GM12878 (cell line): ENCODE measurements around the gene SLC6A7. TPM values are rescaled to one million over a fixed set of nuclear protein-coding genes. Genes with fewer than 3 reads are reported as not detected.

ENCODE experiments used
- ATAC-seq: fragments of 200-7000 bp; cut with Tn5 transposase; 3 replicates; pipeline ENCODE4 v1.9.1; 2020; ENCODE audit warnings: mild to moderate bottlenecking, moderate library complexity
- BruUV-seq: library from RNA; stranded (reverse); fragments of 400-500 nt; replicated peaks from 2 replicates; lab custom pipeline; 2021; lab: Mats Ljungman, UMichigan
- CTCF ChIA-PET: fragments of 300-600 bp; sonication (Branson Sonifier 250); formaldehyde crosslinking; extraction: SDS; loops from one replicate; lab custom pipeline; 2021; ENCODE audit warnings: inconsistent platforms; lab: Yijun Ruan, JAX
- POLR2A ChIA-PET: fragments of 350-600 bp; formaldehyde crosslinking; extraction: SDS; loops from one replicate; lab custom pipeline; 2021; ENCODE audit warnings: inconsistent platforms; lab: Charles Lee
- RAD21 ChIA-PET: fragments of 300-600 bp; sonication (Branson Sonifier 250); formaldehyde crosslinking; loops from one replicate; lab custom pipeline; 2023; ENCODE audit warnings: antibody characterized with exemption; ENCODE audit not compliant: unreplicated experiment; lab: Charles Lee
- SMC1A ChIA-PET: fragments of 300-600 bp; sonication (Branson Sonifier 250); formaldehyde crosslinking; loops from one replicate; lab custom pipeline; 2023; ENCODE audit not compliant: unreplicated experiment, uncharacterized antibody; lab: Charles Lee
- DNase-seq: peaks from one replicate; pipeline ENCODE4 v3.0.0-alpha.2; 2011; ENCODE audit warnings: low read depth, low spot score
- FAIRE-seq: peaks from 3 replicates; lab custom pipeline; 2011; peaks lifted over from hg19 to GRCh38; lab: Jason Lieb, UNC
- H2AFZ ChIP-seq: 2 replicates; pipeline ENCODE4 v1.6.0; 2011; ENCODE audit warnings: low read depth, low read length, control low read depth; ENCODE audit not compliant: control insufficient read depth
- H3K27ac ChIP-seq: 2 replicates; pipeline ENCODE4 v1.5.1; 2011; ENCODE audit warnings: control low read depth; ENCODE audit not compliant: control insufficient read depth, insufficient read depth
- H3K27me3 ChIP-seq, 2 experiments: replicated peaks in 1 of 2; 2 replicates each; pipeline versions ENCODE4 v1.6.0 to v1.6.1; 2011; ENCODE audit warnings: low read length in 1 of 2; ENCODE audit not compliant: control insufficient read depth in 2 of 2, insufficient read depth in 2 of 2
- H3K36me3 ChIP-seq, 2 experiments: 2 replicates each; pipeline ENCODE4 v1.5.1; 2011; ENCODE audit warnings: low read length in 1 of 2; ENCODE audit not compliant: control insufficient read depth in 2 of 2, insufficient read depth in 2 of 2
- H3K4me1 ChIP-seq: 2 replicates; pipeline ENCODE4 v1.6.1; 2011; ENCODE audit warnings: mild to moderate bottlenecking, low read length, moderate library complexity, mixed read lengths; ENCODE audit not compliant: control insufficient read depth, insufficient read depth
- H3K4me2 ChIP-seq: 2 replicates; pipeline ENCODE4 v1.6.0; 2011; ENCODE audit warnings: control low read depth; ENCODE audit not compliant: control insufficient read depth, insufficient read depth
- H3K4me3 ChIP-seq: fragments of 200-600 bp; sonication (generic); 2 replicates; pipeline ENCODE4 v1.5.1; 2016
- H3K79me2 ChIP-seq: 2 replicates; pipeline ENCODE4 v1.6.0; 2011; ENCODE audit warnings: low read length; ENCODE audit not compliant: control insufficient read depth, insufficient read depth
- H3K9ac ChIP-seq: 2 replicates; pipeline ENCODE4 v1.8.0; 2011; ENCODE audit warnings: low read length, control low read depth, mixed read lengths; ENCODE audit not compliant: control insufficient read depth, insufficient read depth
- H3K9me3 ChIP-seq: replicated peaks from 3 replicates; pipeline ENCODE4 v1.5.1; 2011; ENCODE audit warnings: mild to moderate bottlenecking, low read length; ENCODE audit not compliant: control insufficient read depth, insufficient read depth
- H4K20me1 ChIP-seq: 2 replicates; pipeline ENCODE4 v1.6.0; 2011; ENCODE audit not compliant: control insufficient read depth, insufficient read depth
- BMI1 ChIP-seq: fragments of 450-650 bp; IDR thresholded peaks from 2 replicates; pipeline ENCODE4 v1.6.1; 2016; ENCODE audit warnings: mild to moderate bottlenecking, moderate library complexity, borderline replicate concordance
- CBX5 ChIP-seq: sonication (generic); IDR thresholded peaks from 2 replicates; pipeline ENCODE4 v1.6.1; 2016; ENCODE audit warnings: low read depth, moderate library complexity, mild to moderate bottlenecking, inconsistent platforms
- EGR1 ChIP-seq, 2 experiments: IDR thresholded peaks; 1 replicate in 1 of 2; 2 replicates in 1 of 2; pipeline ENCODE4 v1.6.1; 2011 to 2012; ENCODE audit warnings: low read depth in 2 of 2, low read length in 2 of 2, borderline replicate concordance in 1 of 2, mild to moderate bottlenecking in 1 of 2, moderate library complexity in 1 of 2
- FOXM1 ChIP-seq: IDR thresholded peaks from 2 replicates; pipeline ENCODE4 v1.6.1; 2012; ENCODE audit warnings: low read depth, mild to moderate bottlenecking, inconsistent platforms, low read length, moderate library complexity
- HCFC1 ChIP-seq: fragments of 150-350 bp; IDR thresholded peaks from 2 replicates; pipeline ENCODE4 v1.6.1; 2014; ENCODE audit warnings: low read length
- KDM1A ChIP-seq: fragments of 200-600 bp; sonication (generic); IDR thresholded peaks from 2 replicates; pipeline ENCODE4 v1.6.1; 2016; ENCODE audit warnings: borderline replicate concordance
- POLR2AphosphoS2 ChIP-seq: IDR thresholded peaks from 2 replicates; pipeline ENCODE4 v1.6.1; 2011; ENCODE audit warnings: low read depth, mild to moderate bottlenecking, low read length, improper control_type of control experiment, moderate library complexity
- RBBP5 ChIP-seq: fragments of 200-600 bp; sonication (generic); conservative IDR thresholded peaks from 2 replicates; pipeline ENCODE4 v1.6.1; 2016
- RELA ChIP-seq: fragments of 450-650 bp; IDR thresholded peaks from 2 replicates; pipeline ENCODE4 v1.8.0; 2014; ENCODE audit warnings: borderline replicate concordance; ENCODE audit not compliant: partially characterized antibody
- SRF ChIP-seq, 2 experiments: IDR thresholded peaks; 2 replicates each; pipeline ENCODE4 v1.6.1; 2011; ENCODE audit warnings: low read depth in 2 of 2, low read length in 2 of 2, mild to moderate bottlenecking in 1 of 2, moderate library complexity in 1 of 2
- WRNIP1 ChIP-seq: IDR thresholded peaks from 2 replicates; pipeline ENCODE4 v1.6.1; 2011; ENCODE audit warnings: low read depth, low read length, improper control_type of control experiment, borderline replicate concordance
- WGBS: methylation state at CpG from one replicate; pipeline ENCODE4 v1.1.6; 2016; ENCODE audit warnings: low lambda C conversion rate; ENCODE audit not compliant: insufficient replicate concordance, insufficient coverage; ENCODE audit errors: missing lambda C conversion rate; 5-methylcytosine and 5-hydroxymethylcytosine counted together
- in situ Hi-C: fragments of 300-500 bp; cut with MboI; formaldehyde crosslinking; loops from 9 replicates; pipeline ENCODE4 v1.14.3; 2018; ENCODE audit warnings: mixed read lengths
- intact Hi-C: fragments of 100-400 bp; cut with micrococcal nuclease; formaldehyde crosslinking; loops from one replicate; pipeline ENCODE4 v1.14.2; 2022; ENCODE audit not compliant: unreplicated experiment
- polyA plus RNA-seq, 11 experiments: library from polyadenylated mRNA; depleted of rRNA in 4 of 11; unstranded in 6 of 11; stranded (reverse) in 5 of 11; fragments of >200 nt; fragmentation: Nextera tagmentation in 4 of 11; fragmentation: Illumina TruSeq in 1 of 11; extraction: Ambion mirVana in 4 of 11; extraction: Trizol in 1 of 11; gene quantifications; 1 replicate in 1 of 11; 2 replicates in 10 of 11; pipeline versions ENCODE4 v1.2.1 to v1.2.3, GENCODE V29; 2011 to 2016; ENCODE audit warnings: inconsistent platforms in 2 of 11, missing spikeins in 2 of 11, low read depth in 1 of 11
- total RNA-seq, 4 experiments: library from RNA; depleted of rRNA in 3 of 4; stranded (reverse); fragments of >200 nt in 3 of 4; fragmentation: Illumina TruSeq in 1 of 4; extraction: Trizol in 1 of 4; gene quantifications; 2 replicates each; pipeline versions ENCODE4 v1.2.1 to v1.2.3, GENCODE V29; 2013 to 2021
- TF ChIP-seq, protein P1 (sequence below): fragments of 450-650 bp; IDR thresholded peaks from 2 replicates; pipeline ENCODE4 v1.6.1; 2017; ENCODE audit warnings: mild to moderate bottlenecking, low read depth, inconsistent platforms; ENCODE audit not compliant: poor library complexity, severe bottlenecking
- TF ChIP-seq, protein P2 (sequence below): fragments of 450-650 bp; IDR thresholded peaks from 2 replicates; pipeline ENCODE4 v1.6.1; 2018; ENCODE audit warnings: borderline replicate concordance, mild to moderate bottlenecking; ENCODE audit not compliant: partially characterized antibody
- TF ChIP-seq, protein P3 (sequence below): IDR thresholded peaks from 2 replicates; pipeline ENCODE4 v1.6.1; 2011; ENCODE audit warnings: low read depth, mild to moderate bottlenecking, low read length, moderate library complexity, borderline replicate concordance; ENCODE audit errors: extremely low read depth

Gene SLC6A7
- total and polyA plus RNA-seq, 10 of the 15 experiments (the other 5 are each of a cell fraction or from before 2014, with no cell fraction given): 0.01 to 0.15 (median 0.06) TPM; not detected in 7

DNA sequence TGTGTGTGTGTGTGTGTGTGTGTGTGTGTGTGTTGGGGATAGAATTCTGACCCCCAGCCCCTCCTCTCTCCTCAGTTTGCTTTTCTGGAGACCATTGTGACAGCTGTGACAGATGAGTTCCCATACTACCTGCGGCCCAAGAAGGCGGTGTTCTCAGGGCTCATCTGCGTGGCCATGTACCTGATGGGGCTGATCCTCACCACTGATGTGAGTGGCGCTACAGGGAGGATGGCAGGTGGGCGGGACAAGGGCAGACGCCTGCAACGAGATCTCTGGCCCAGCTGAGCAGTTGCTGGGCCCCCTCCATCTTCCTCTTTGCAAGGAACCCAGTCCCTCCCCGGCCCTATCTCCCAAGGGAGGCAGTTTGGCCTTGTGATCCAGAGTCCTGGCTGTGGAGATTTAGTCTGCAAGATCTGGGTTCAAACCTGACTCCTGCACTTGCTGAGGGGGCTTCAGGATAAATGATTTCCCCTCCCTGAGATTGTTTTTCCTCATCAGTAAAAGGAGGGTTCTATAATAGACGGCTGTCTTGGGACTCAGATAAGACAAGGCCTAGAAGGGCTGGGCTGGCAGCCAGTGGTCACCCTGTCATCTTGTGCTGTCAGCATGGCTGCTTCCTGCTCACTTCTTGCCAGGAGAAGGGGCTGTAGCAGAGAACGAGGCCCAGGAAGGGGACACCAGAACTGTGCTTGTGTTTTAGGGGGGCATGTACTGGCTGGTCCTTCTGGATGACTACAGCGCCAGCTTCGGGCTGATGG, 14.1 kb downstream of the SLC6A7 start:
- H3K9ac ChIP-seq: no peak overlapping the region
- CTCF ChIA-PET: interaction anchor here (1.5 kb wide), 1 partner anchor 14 kb away, joined by 4 read pairs; no protein-coding TSS in a partner anchor
- FAIRE-seq: no peak
- peaks cover 0 to 7% of the 10 kb centered on the region in 2 experiments; a peak in 3 of 4 replicates for H3K27me3 ChIP-seq
- no peak for ATAC-seq
- no peaks in the 10 kb centered on the region for H3K9me3 ChIP-seq
- H3K79me2 ChIP-seq: no peaks in the 10 kb centered on the region
- no peak overlapping the region for H3K27ac ChIP-seq
- intact Hi-C loops: no loop called here
- TF ChIP-seq, protein P1, sequence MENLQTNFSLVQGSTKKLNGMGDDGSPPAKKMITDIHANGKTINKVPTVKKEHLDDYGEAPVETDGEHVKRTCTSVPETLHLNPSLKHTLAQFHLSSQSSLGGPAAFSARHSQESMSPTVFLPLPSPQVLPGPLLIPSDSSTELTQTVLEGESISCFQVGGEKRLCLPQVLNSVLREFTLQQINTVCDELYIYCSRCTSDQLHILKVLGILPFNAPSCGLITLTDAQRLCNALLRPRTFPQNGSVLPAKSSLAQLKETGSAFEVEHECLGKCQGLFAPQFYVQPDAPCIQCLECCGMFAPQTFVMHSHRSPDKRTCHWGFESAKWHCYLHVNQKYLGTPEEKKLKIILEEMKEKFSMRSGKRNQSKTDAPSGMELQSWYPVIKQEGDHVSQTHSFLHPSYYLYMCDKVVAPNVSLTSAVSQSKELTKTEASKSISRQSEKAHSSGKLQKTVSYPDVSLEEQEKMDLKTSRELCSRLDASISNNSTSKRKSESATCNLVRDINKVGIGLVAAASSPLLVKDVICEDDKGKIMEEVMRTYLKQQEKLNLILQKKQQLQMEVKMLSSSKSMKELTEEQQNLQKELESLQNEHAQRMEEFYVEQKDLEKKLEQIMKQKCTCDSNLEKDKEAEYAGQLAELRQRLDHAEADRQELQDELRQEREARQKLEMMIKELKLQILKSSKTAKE: no peak
- TF ChIP-seq FOXM1 (no peak), HCFC1 (no peak), RELA (no peak), RBBP5 (no peak), EGR1 (IDR thresholded peaks at IDR 0.05; ENCODE audit: borderline replicate concordance in 1 of 2, low read depth in 2 of 2, low read length in 2 of 2) (no peak), BMI1 (no peak), POLR2AphosphoS2 (no peak), KDM1A (no peak), WRNIP1 (no peak), CBX5 (no peak), SRF (IDR thresholded peaks at IDR 0.05; ENCODE audit: low read depth in 2 of 2, low read length in 2 of 2) (no peak)
- TF ChIP-seq, protein P2, sequence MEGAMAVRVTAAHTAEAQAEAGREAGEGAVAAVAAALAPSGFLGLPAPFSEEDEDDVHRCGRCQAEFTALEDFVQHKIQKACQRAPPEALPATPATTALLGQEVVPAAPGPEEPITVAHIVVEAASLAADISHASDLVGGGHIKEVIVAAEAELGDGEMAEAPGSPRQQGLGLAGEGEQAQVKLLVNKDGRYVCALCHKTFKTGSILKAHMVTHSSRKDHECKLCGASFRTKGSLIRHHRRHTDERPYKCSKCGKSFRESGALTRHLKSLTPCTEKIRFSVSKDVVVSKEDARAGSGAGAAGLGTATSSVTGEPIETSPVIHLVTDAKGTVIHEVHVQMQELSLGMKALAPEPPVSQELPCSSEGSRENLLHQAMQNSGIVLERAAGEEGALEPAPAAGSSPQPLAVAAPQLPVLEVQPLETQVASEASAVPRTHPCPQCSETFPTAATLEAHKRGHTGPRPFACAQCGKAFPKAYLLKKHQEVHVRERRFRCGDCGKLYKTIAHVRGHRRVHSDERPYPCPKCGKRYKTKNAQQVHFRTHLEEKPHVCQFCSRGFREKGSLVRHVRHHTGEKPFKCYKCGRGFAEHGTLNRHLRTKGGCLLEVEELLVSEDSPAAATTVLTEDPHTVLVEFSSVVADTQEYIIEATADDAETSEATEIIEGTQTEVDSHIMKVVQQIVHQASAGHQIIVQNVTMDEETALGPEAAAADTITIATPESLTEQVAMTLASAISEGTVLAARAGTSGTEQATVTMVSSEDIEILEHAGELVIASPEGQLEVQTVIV: no peak
- TF ChIP-seq, protein P3, sequence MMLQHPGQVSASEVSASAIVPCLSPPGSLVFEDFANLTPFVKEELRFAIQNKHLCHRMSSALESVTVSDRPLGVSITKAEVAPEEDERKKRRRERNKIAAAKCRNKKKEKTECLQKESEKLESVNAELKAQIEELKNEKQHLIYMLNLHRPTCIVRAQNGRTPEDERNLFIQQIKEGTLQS: no peak
- DNase-seq: no peak
- 25% methylated on average over 10 of the region's 12 CpGs for WGBS
- H4K20me1 ChIP-seq: no peaks in the 10 kb centered on the region
- POLR2A ChIA-PET: interaction anchor here (0.6 kb wide), 1 partner anchor 28 kb away, joined by 4 read pairs; no protein-coding TSS in a partner anchor
- no peak overlapping the region for H2AFZ ChIP-seq
- H3K4me1 ChIP-seq: no peaks in the 10 kb centered on the region
- H3K4me3 ChIP-seq: no peak overlapping the region
- in situ Hi-C loops: no loop called here
- RAD21 ChIA-PET: no interaction called here
- SMC1A ChIA-PET: no interaction called here
- H3K4me2 ChIP-seq: no peak overlapping the region
- no peaks in the 10 kb centered on the region for H3K36me3 ChIP-seq
- no TSS peak for BruUV-seq
